Activated gamma-delta T cell (primary cell): ENCODE measurements around the gene RNF114.

ENCODE experiments used
- DNase-seq: peaks from one replicate; lab custom pipeline; 2025; lab: John Stamatoyannopoulos, UW

Gene RNF114

DNA sequence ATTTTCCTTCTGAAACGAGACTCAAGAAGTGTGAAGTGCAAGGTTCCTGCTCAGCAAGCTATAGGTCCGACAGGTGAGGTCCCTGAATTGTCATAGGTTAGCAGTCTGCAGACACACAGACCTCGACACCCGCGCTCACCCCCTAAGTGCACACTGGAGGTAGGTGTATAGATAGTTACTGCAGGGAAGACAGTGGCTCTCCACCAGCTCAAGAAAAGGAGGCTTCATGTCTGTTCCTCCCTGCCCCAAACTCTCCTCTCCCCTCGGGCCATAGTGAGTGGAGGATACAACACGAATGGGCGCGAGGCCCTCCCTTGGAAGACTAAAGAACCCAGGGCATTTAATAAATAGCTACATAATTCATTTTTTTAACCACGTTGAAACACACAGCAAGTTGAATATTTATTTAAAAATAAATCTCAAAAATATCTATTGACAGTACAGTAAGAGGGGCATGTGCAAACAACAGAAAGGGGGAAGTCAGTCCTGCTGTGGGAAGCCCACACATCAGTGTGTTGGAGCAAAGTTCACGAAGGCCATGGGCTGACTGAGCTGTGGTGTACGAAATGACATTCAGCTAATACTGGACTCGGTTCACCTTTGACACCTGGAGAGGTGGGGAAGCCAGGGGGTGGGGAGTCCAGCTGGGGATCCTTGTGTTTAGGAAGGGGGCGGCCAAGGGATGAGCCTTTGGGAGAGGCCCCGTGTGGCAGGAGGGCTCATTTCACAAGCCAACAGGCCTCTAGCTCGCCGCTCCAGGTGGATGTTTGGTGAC, 31.6 kb upstream of the RNF114 start:
- DNase-seq = no peak

GRCh38 chr20:49905415-49906091, 30.6 kb upstream of the RNF114 start:
- DNase-seq = no peak

DNA sequence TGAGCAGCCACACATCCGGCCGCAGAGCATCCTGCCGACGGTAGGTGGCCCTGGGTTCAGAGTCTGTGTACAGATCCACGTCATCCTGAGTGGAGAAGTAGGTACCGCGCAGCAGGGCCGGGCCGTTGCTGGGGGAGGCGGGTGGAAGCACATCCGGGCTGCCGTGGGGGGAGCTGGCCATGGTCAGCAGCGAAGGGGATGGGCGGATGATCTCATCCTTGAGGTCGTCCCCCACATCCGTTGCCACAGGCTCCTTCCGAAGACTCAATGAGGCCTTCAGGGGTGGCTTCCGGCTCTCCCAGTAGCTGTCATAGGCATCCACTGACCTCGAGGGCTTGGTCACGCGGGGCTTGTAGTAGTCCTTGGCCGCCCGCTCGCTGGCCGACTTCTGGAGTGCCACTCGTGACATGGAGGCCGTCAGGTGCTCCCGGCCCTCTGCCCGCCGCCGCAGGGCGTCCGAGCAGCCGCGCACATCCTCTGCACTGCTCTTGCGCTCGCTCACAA, 30.0 kb upstream of the RNF114 start:
- DNase-seq = no peak

DNA sequence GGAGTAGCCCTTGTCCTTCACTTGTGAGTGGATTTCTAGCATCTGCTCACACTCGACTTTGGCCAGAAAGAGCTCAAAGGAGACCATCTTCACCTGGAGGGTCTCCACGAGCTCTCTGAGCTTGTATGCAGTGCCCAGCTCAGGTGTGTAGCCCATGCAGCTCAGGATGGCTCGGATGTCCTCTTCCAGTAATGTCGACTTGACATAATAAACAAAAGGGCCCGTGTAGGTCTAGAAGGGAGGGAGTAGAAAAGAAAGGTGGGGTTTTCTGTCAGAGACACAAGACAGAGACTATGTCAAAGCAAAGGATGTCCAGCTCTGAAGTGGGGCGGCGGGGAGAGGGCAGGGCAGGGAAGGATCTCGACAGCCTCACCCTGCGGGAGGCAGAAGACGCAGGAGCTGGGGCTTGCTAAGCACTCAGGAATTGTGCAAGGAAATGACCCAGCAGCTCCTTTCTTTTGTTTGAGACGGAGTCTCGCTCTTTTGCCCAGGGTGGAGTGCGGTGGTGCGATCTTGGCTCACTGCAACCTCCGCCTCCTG, 29.5 kb upstream of the RNF114 start:
- no peak for DNase-seq

GRCh38 chr20:49907405-49908257, 28.6 kb upstream of the RNF114 start:
- DNase-seq = no peak

DNA sequence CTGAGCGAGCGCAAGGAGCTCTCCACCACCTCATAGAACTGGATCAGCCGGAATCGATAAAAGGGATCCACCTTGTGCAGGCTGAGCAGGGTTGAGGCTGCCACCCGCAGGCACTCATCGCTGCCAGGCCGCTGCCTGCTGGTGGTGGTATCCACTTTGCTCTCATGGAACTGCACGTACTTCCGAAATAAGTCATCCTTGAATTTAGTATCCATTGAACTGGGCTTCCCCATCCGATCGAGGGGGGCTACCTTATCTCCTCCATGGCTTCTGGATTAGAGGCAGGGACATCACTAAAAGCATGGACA, 28.0 kb upstream of the RNF114 start:
- no peak for DNase-seq

DNA sequence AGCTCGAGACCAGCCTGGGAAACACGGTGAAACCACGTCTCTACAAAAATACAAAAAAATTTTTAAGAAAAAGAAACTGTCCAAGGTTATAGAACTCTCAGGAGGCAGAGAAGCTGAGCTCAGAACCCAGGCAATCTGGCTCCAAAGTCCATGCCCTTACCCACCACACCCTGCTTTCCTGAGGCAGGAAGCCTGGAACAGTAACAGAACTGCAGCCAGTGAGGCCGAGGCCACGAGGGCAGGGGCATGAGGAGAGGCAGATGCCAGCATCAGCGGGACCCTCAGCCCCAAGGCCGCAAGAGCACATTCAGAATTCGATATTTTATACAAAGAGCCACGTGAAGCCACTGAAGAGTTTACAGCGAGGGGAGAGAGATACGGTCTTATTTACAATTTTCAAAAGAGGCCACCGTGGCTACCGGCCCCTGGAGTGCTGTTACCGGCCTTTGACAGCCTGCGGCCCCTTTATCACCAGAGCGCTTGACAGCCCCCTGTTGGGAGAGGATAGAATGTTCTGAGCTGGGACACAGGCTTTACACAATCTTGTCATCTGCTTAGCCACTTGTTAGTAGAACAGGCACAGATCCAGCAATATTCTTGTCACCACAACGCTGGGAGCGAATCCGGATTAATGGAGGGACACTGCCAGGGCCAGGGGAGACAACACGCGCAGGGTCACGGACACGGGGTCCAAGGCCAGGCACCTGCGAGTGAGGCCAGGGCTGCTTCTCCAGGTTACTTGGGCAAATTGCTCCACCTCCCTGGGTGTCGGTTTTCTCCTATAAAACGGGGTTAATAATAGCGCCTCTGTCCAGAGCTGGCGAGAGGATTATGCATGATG, 26.5 kb upstream of the RNF114 start:
- DNase-seq = no peak

- no peak for DNase-seq
Observed at GRCh38 chr20:49910340-49910706, 25.9 kb upstream of the RNF114 start.

- DNase-seq = no peak
Observed at GRCh38 chr20:49913399-49914047, 22.7 kb upstream of the RNF114 start.

GRCh38 chr20:49914310-49915117, 21.7 kb upstream of the RNF114 start:
- DNase-seq = no peak

- DNase-seq = no peak
Observed at GRCh38 chr20:49915118-49915379, 21.1 kb upstream of the RNF114 start.

DNA sequence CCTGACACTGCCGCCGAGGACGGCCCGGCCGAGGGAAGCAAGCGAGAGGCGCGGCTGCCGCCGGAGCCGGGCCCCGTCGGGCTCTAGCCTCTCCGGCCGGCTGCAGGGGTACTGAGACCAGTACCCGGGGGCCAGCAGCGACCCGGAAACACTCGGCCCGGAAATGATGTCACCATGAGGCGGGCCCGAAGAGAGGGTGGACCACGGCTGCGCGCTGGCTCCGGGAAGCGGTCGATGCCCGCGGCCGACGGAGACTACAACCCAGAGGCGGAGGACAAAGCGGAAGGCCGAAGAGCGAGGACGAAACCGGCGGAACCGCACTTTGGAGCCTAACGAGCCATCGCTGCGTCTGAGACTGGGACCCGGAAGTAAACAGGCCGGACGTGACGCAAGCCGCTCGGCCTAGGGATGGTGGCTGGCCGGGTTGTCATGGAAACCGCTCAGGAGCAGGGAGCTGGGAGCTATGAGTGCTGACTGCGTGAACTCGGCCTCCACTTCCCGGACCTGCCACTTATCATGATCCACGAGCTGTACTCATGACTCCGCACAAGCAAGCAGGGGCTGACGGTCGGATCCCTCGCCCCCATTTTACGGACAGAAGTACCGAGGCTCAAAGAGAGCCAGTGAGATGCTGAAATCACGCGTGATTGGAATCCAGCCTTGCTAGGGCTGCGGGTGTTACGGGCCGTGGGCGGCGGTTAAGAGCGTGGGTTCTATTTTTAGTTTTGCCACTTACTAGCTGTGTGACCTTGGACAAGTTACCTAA, 20.6 kb upstream of the RNF114 start, which contains the start of gene SPATA2:
Gene SPATA2, minus strand, starts transcription at position 150 of the 766 bp plus-strand sequence. CDS start 7,039 bp downstream, outside the sequence.
- DNase-seq = peak; percentile 82

DNA sequence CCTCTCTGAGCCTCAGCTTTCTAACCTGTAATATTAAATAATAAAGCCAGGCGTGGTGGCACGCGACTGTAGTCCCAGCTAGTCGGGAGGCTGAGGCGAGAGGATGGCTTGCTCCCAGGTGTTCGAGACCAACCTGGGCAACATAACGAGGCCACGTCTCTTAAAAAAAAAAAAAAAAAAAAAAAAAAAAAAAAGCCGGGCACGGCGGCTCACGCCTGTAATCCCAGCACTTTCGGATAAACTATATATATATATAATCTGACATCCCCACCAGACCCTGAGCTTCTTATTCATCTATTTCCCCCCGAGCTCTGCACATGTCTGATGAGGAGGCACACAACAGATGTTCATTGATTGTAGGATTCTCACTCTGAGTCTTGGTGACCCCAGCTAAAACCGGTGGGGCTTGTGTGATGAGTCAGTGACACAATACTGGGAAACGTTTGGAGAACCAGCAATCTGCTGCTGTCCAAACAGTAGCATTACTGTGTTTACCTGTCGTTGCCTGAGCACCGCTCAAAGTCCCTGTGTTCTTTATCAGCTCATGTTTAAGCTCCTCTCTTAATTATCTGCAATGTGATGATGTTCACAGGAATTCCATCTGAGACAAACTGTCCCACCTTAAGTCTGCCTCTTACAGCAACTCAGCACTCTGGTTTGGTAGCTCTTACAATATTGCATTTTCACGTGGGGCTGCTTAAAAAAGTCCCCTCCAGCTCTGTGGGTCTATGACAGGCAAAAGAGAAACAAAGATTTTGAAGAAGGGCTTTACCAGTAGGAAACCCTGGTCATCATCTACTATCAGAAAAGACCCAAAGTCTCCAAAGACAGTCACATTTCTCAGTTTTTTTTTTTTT, 19.8 kb upstream of the RNF114 start:
- no peak for DNase-seq

GRCh38 chr20:49918446-49918845, 17.8 kb upstream of the RNF114 start:
- no peak for DNase-seq

DNA sequence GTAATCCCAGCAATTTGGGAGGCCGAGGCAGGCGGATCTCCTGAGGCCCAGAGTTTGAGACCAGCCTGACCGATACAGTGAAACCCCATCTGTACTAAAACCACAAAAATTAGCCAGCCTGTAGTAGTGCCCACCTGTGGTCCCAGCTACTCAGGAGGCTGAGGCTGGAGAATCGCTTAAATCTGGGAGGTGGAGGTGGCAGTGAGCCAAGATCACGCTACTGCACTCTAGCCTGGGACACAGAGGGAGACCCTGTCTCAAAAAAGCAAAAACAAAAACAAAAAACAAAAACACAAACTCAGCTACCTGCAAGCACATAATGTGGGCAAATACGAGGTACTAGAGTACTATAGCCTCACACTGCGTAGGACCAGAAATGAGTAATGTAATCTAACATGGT, 17.2 kb upstream of the RNF114 start:
- no peak for DNase-seq

- no peak for DNase-seq
Observed at GRCh38 chr20:49919461-49919860, 16.7 kb upstream of the RNF114 start.

GRCh38 chr20:49924247-49924646, 11.9 kb upstream of the RNF114 start:
- DNase-seq = no peak

- DNase-seq = no peak
Observed at GRCh38 chr20:49925901-49926454, 10.2 kb upstream of the RNF114 start.
